ENCODE measurements around the gene CDC7. TPM values are rescaled to one million over a fixed set of nuclear protein-coding genes. Genes with fewer than 3 reads are reported as not detected.

The CDC7 gene
- total and polyA plus RNA-seq, 4 donors: 3.6 to 8.3 (median 4.6) TPM

DNA sequence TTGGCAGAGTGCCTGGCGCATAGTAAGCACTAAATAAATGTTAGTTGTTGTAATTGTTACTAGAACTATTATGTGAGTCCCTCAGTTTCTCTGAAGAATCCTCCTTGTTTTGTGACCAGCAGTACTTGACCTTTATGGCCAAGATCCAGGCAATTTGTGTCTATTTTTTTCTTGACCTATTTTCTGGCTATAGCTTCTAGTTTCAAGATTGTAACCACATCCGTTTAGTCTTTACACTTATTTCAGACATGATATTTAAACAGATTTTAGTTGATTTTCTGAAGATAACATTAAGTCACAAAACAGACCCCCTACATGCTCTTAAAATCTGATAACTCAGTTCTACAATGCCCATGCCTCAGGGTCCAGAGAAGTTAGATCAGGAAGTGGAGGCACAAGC lies 50.3 kb downstream of the CDC7 start:
- Histone ChIP-seq H3K4me3 (no peak overlapping the region), H3K4me1 (ENCODE audit: control insufficient read depth in 5 of 5, insufficient read depth in 5 of 5, low read length in 5 of 5) (peaks cover 0 to 6% (median 0%) of the 10 kb centered on the region in 5 donors), H3K27ac (ENCODE audit: low read depth in 1 of 2, low read length in 1 of 2) (no peak overlapping the region), H3K36me3 (ENCODE audit: control insufficient read depth in 4 of 4, insufficient read depth in 4 of 4, low read length in 4 of 4) (no peaks in the 10 kb centered on the region), H3K9me3 (ENCODE audit: control insufficient read depth in 4 of 4, insufficient read depth in 3 of 4, low read length in 3 of 4) (no peaks in the 10 kb centered on the region), H3K27me3 (ENCODE audit: control insufficient read depth in 3 of 3, insufficient read depth in 3 of 3, low read length in 2 of 3) (no peaks in the 10 kb centered on the region), H3K9ac (ENCODE audit: insufficient read depth in 1 of 2, low read length in 2 of 2) (no peak overlapping the region)
- WGBS, 2 donors: 80 to 89% methylated on average over 2 of the region's 2 CpGs
- DNase-seq (no peak), ATAC-seq (ENCODE audit: insufficient read depth, low FRiP score) (no peak)
- TF ChIP-seq, protein P1, sequence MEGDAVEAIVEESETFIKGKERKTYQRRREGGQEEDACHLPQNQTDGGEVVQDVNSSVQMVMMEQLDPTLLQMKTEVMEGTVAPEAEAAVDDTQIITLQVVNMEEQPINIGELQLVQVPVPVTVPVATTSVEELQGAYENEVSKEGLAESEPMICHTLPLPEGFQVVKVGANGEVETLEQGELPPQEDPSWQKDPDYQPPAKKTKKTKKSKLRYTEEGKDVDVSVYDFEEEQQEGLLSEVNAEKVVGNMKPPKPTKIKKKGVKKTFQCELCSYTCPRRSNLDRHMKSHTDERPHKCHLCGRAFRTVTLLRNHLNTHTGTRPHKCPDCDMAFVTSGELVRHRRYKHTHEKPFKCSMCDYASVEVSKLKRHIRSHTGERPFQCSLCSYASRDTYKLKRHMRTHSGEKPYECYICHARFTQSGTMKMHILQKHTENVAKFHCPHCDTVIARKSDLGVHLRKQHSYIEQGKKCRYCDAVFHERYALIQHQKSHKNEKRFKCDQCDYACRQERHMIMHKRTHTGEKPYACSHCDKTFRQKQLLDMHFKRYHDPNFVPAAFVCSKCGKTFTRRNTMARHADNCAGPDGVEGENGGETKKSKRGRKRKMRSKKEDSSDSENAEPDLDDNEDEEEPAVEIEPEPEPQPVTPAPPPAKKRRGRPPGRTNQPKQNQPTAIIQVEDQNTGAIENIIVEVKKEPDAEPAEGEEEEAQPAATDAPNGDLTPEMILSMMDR (IDR thresholded peaks at IDR 0.05; ENCODE audit: control extremely low read depth, extremely low read depth): no peak

DNA sequence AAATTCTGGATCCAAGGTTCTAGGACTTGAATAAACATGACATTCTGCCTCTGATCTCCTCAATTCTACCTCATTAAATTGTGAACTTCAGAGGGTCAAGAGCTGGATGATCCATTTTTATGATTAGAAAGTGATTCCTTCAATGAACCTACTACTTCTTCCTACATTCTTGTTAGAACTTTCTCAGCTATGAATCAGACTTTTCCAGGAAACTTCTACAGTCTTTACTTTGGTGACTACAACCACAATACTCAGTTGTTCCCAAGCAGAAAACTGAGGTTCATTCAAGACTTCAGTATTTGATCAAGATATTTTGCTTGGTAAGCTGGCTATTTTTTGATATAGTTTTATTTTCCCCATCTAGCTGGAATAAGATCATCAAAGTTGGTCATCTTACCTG lies 51.4 kb downstream of the CDC7 start:
- no peaks in the 10 kb centered on the region for H3K9me3 ChIP-seq (ENCODE audit: control insufficient read depth in 4 of 4, insufficient read depth in 3 of 4, low read length in 3 of 4)
- no peak overlapping the region for H3K4me3 ChIP-seq
- no peak overlapping the region for H3K27ac ChIP-seq (ENCODE audit: low read depth in 1 of 2, low read length in 1 of 2)
- TF ChIP-seq, protein P1 (IDR thresholded peaks at IDR 0.05; ENCODE audit: control extremely low read depth, extremely low read depth): no peak
- no peak for ATAC-seq (ENCODE audit: insufficient read depth, low FRiP score)
- no peaks in the 10 kb centered on the region for H3K27me3 ChIP-seq (ENCODE audit: control insufficient read depth in 3 of 3, insufficient read depth in 3 of 3, low read length in 2 of 3)
- no peak for DNase-seq
- no peaks in the 10 kb centered on the region for H3K36me3 ChIP-seq (ENCODE audit: control insufficient read depth in 4 of 4, insufficient read depth in 4 of 4, low read length in 4 of 4)
- no peak overlapping the region for H3K9ac ChIP-seq (ENCODE audit: insufficient read depth in 1 of 2, low read length in 2 of 2)
- H3K4me1 ChIP-seq (ENCODE audit: control insufficient read depth in 5 of 5, insufficient read depth in 5 of 5, low read length in 5 of 5): peaks cover 0 to 8% (median 0%) of the 10 kb centered on the region in 5 donors

DNA sequence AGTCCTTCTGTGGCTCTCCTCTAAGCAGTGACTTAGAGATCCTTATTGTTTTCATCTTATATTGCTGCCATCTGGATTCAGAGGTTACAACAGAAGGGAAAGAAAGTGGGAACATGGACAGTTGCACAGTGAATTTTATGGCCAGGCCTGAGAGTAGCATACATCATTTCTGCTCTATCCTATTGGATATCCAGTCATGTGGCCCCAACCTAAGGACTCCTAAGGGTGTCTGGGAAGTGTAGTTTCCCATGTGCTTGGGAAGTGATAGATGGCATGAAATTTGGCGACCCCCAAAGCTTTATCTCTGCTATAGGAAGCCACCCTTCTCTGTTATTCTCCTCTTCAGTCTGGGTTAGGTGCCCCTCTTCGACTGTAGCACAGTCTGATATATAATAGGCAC lies 51.9 kb downstream of the CDC7 start:
- no peak overlapping the region for H3K9ac ChIP-seq (ENCODE audit: insufficient read depth in 1 of 2, low read length in 2 of 2)
- H3K36me3 ChIP-seq (ENCODE audit: control insufficient read depth in 4 of 4, insufficient read depth in 4 of 4, low read length in 4 of 4): no peaks in the 10 kb centered on the region
- peaks cover 0 to 11% (median 0%) of the 10 kb centered on the region in 5 donors for H3K4me1 ChIP-seq (ENCODE audit: control insufficient read depth in 5 of 5, insufficient read depth in 5 of 5, low read length in 5 of 5)
- ATAC-seq (ENCODE audit: insufficient read depth, low FRiP score): no peak
- no peak for DNase-seq
- no peak overlapping the region for H3K27ac ChIP-seq (ENCODE audit: low read depth in 1 of 2, low read length in 1 of 2)
- H3K9me3 ChIP-seq (ENCODE audit: control insufficient read depth in 4 of 4, insufficient read depth in 3 of 4, low read length in 3 of 4): no peaks in the 10 kb centered on the region
- 90 to 94% methylated on average over 2 of the region's 2 CpGs for WGBS, 2 donors
- TF ChIP-seq, protein P1 (IDR thresholded peaks at IDR 0.05; ENCODE audit: control extremely low read depth, extremely low read depth): no peak
- no peak overlapping the region for H3K4me3 ChIP-seq
- no peaks in the 10 kb centered on the region for H3K27me3 ChIP-seq (ENCODE audit: control insufficient read depth in 3 of 3, insufficient read depth in 3 of 3, low read length in 2 of 3)

DNA sequence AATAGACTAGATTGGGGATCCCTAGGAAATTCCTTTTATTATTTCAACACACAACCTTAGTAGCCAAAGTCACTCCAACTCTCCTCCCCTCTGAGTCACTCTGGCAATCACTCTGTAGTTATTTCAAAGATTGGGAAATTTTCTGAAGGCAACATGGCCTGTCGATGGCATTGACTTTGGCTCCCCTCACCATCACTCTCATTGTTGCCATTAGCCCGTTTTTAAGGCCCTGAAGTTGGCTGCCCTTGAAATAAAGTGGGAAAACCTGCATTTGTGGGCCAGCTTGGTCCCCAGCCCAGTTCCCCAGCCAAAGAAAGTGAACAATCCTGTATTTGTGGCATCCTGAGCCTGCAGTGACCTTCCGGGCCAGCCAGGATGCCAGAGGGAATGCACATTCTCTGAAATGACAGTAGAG lies 52.5 kb downstream of the CDC7 start:
- WGBS, 2 donors: 66 to 89% methylated on average over 3 of the region's 3 CpGs
- Histone ChIP-seq H3K9ac (ENCODE audit: insufficient read depth in 1 of 2, low read length in 2 of 2) (no peak overlapping the region), H3K27me3 (ENCODE audit: control insufficient read depth in 3 of 3, insufficient read depth in 3 of 3, low read length in 2 of 3) (no peaks in the 10 kb centered on the region), H3K4me3 (no peak overlapping the region), H3K36me3 (ENCODE audit: control insufficient read depth in 4 of 4, insufficient read depth in 4 of 4, low read length in 4 of 4) (no peaks in the 10 kb centered on the region), H3K27ac (ENCODE audit: low read depth in 1 of 2, low read length in 1 of 2) (peak overlapping the region in 1 of 2 donors; percentile 4), H3K4me1 (ENCODE audit: control insufficient read depth in 5 of 5, insufficient read depth in 5 of 5, low read length in 5 of 5) (peaks cover 0 to 11% (median 0%) of the 10 kb centered on the region in 5 donors), H3K9me3 (ENCODE audit: control insufficient read depth in 4 of 4, insufficient read depth in 3 of 4, low read length in 3 of 4) (no peaks in the 10 kb centered on the region)
- DNase-seq: peak in 1 of 3 donors; percentile 36
- TF ChIP-seq, protein P1 (IDR thresholded peaks at IDR 0.05; ENCODE audit: control extremely low read depth, extremely low read depth): no peak
- ATAC-seq (ENCODE audit: insufficient read depth, low FRiP score): peak; percentile 76

Data from lung (tissue), 12 donors.